GM21528 (cell line): ENCODE results near the gene ALDH3B1.

Experiments
- ATAC-seq: cut with Tn5 transposase; IDR thresholded peaks from one replicate; pipeline ENCODE4 v1.9.1; 2021; ENCODE audit warnings: mild to moderate bottlenecking, moderate library complexity; ENCODE audit not compliant: unreplicated experiment, low FRiP score

The ALDH3B1 gene

GRCh38 chr11:68012044-68012842 lies 2.1 kb downstream of the ALDH3B1 start:
- ATAC-seq: no peak

GRCh38 chr11:68012843-68013610 lies 2.9 kb downstream of the ALDH3B1 start:
- no peak for ATAC-seq

DNA sequence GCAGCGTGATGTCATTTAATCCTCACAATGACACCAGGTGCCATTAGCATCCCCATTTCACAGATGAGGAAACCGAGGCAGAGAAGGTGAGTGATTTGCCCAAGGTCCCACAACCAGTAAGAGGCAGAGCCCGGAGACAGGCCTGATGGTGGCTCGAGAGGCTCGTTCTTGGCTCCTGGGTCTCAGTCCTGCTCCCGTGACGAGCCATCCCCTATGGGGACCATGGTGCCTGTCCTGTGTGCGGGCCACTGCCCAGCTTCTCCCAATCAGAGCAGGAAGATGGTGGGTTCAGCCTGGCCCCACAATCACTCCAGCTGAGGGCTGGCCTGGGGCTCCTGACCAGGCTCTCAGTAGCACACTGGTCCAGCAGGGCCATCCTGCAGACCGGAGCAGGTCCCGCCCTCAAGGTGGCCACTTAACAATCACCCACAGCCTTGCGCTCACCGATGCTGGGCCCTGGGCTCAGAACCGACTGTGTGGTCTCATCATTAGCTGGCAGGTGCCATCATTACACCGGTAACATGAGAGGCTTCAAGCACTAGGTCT lies 3.6 kb downstream of the ALDH3B1 start:
- ATAC-seq: no peak

GRCh38 chr11:68014157-68014946 lies 4.2 kb downstream of the ALDH3B1 start:
- no peak for ATAC-seq

- ATAC-seq: no peak
These were observed 4.9 kb downstream of the ALDH3B1 start for GRCh38 chr11:68014947-68015447.

DNA sequence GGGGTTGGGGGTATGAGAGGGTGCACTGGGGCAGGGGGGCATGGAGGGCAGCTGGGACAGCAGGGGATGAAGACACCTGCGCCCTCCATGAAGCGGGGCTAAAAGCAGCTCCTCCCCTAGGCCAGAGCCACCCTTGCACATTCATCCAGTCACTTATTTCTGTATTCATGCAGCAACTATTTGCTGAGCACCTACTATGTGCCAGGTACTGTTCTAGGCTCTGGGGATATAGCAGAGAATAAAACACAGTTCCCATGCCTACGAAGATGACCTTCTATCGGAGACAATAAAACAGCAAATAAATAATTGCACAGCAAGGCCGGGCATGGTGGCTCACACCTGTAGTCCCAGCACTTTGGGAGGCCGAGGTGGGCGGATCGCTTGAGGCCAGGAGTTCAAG lies 5.3 kb downstream of the ALDH3B1 start:
- no peak for ATAC-seq

DNA sequence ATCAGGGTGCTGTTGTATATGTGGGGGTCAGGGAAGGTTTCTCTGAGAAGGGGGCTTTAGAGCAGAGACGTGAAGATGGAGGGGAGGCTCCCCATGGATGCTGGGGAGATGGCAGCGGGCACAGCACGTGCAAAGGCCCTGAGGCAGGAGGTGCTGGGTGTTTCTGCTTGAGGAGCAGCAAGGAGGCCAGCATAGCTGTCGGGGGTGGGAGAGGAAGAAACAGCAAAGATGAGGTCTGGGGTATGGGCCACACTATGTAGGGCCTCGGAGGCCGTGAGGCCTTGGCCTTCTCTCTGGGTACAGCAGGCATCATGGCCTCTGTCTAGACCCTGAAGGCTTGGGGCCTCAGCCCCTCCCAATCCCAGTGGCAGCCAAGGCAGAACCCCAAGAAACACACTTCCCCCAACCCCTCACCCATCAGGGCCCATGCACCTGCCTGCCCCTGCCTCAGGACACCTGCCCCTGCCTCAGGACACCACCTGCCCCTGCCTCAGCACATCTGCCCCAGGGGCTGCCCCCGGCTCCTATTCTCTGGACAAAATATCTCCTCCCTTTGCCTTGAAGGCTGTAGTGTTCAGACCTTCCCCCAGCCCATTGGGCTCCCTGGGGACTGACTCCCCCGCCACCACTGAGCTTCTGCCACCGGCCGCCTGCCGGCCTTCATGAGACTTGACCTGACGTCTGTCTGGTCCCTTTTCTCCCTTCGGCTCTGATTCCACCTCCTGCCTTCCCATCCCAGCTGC lies 6.2 kb downstream of the ALDH3B1 start:
- ATAC-seq: no peak

GRCh38 chr11:68016904-68017817 lies 7.0 kb downstream of the ALDH3B1 start:
- no peak for ATAC-seq

DNA sequence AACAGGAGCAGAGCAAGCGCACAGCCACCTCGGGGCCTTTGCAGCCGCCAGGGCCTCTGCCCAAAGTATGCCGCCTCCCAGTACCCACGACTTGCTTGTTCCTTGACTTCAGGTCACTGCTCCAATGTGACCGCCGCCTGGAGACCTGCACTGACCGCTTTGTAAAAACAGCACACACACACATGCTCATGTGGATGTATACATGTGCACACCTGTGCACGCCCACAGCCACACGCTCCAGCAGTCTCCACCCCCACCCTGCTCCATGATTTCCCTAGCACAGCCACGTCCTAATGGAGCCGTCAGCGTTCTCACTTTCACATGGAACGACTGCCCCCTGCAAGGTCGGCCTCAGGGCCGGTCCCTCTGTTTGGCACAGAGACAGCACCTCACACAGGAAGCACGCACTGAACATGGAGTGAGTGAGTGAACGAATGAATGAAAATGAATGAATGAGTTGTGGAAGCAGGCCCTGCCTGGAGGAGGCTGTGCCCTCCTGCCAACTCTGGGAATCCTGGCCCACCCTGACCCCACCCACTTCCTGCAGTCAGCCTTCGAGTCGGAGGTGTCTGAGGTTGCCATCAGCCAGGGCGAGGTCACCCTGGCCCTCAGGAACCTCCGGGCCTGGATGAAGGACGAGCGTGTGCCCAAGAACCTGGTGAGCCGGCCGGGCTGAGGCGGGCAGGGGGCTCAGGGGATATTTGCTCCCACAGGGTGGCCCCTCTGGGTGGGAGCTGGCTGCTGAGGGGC lies 8.0 kb downstream of the ALDH3B1 start:
- no peak for ATAC-seq

GRCh38 chr11:68018730-68019190 lies 8.6 kb downstream of the ALDH3B1 start:
- no peak for ATAC-seq

DNA sequence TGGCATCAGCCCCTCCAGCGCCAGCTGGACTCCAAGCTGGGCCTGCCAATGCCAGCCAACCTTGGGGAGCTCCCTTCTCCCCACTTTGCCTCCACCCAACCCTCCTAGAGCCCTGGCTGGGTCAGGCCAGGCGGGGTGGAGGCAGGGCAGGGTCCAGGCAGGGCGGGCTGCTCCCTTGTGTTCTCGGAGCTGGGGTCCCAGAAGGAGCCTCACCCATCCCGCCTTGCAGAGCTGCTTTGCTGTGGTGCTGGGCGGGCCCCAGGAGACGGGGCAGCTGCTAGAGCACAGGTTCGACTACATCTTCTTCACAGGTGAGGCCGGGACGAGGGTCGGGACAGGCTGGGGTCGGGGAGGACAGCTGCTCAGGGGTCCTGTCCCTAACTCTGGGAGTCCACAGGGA lies 9.4 kb downstream of the ALDH3B1 start:
- no peak for ATAC-seq

DNA sequence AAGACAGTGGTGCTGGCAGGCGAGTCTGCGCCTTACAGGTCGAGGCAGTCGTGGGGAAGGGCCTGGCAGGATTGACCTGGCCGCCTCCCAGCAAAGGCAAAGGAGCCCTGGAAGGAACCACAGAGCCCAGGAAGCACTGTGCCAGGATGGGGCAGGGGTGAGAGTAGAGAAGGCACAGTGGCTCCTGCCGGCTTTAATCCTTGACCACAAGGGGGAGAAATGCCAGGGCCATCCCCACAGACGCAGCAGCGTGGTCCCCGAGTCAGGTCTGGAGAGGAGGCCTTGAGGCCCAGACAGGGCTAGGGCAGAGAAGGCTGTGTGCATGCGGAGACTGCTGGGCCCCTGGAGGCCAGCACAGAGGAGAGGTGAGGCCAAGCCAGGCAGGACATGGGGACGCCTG lies 10.4 kb downstream of the ALDH3B1 start:
- no peak for ATAC-seq

GRCh38 chr11:68021167-68021787 lies 11.2 kb downstream of the ALDH3B1 start:
- no peak for ATAC-seq

DNA sequence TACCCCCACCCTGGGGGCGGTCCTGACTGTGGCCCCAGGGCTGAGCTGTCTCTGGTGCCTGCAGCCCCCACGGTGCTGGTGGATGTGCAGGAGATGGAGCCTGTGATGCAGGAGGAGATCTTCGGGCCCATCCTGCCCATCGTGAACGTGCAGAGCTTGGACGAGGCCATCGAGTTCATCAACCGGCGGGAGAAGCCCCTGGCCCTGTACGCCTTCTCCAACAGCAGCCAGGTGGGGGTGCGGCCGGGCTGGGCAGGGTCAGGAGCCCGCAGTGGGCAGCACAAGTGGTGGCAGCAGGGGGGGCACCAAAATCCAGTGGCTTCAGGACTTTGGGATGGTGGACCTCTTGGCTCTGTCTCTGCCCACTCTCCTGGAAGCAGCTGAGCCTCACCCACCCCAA lies 12.4 kb downstream of the ALDH3B1 start:
- no peak for ATAC-seq

- ATAC-seq: no peak
These were observed 14.4 kb downstream of the ALDH3B1 start for GRCh38 chr11:68024508-68024907.

DNA sequence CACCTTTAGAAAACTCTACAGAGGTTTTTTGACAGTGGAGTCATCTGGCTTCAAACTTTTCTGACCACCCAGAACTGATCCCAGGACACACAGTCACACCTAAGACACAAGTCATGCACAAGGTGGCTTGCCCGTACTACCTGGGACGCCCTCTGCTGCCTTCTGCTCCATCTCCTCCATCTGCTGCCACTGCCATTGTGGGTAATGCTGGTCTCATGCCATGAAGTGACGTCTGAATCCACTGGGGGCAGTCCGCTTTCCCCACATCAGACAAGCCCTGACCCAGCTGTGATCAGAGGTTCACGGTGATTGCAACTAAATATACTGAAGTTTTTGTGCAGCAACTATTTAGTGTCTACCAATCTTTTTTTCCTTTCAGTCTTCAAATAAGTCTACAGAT lies 14.9 kb downstream of the ALDH3B1 start:
- no peak for ATAC-seq

GRCh38 chr11:68026391-68027105 lies 16.4 kb downstream of the ALDH3B1 start:
- no peak for ATAC-seq
